HG02870 (cell line): ENCODE measurements around the gene HSBP1L1.

Experiments
- ATAC-seq: cut with Tn5 transposase; IDR thresholded peaks from one replicate; pipeline ENCODE4 v1.9.1; 2021; ENCODE audit warnings: mild to moderate bottlenecking, moderate library complexity; ENCODE audit not compliant: unreplicated experiment

The HSBP1L1 gene

GRCh38 chr18:79928563-79928960 lies 35.9 kb upstream of the HSBP1L1 start:
- no peak for ATAC-seq

GRCh38 chr18:79930020-79930642 lies 34.3 kb upstream of the HSBP1L1 start:
- ATAC-seq = no peak

- ATAC-seq = no peak
Measured at GRCh38 chr18:79931475-79931874, 33.0 kb upstream of the HSBP1L1 start.

- no peak for ATAC-seq
Measured at GRCh38 chr18:79932907-79933306, 31.5 kb upstream of the HSBP1L1 start.

GRCh38 chr18:79933765-79934164 lies 30.7 kb upstream of the HSBP1L1 start:
- ATAC-seq = no peak

GRCh38 chr18:79934311-79935097 lies 29.9 kb upstream of the HSBP1L1 start:
- no peak for ATAC-seq

GRCh38 chr18:79935098-79935480 lies 29.4 kb upstream of the HSBP1L1 start:
- ATAC-seq = no peak

GRCh38 chr18:79935499-79935898 lies 28.9 kb upstream of the HSBP1L1 start:
- ATAC-seq = no peak

- no peak for ATAC-seq
Measured at GRCh38 chr18:79935925-79936324, 28.5 kb upstream of the HSBP1L1 start.

GRCh38 chr18:79936641-79937040 lies 27.8 kb upstream of the HSBP1L1 start:
- ATAC-seq = no peak

- no peak for ATAC-seq
Measured at GRCh38 chr18:79937103-79937860, 27.2 kb upstream of the HSBP1L1 start.

- no peak for ATAC-seq
Measured at GRCh38 chr18:79938196-79938595, 26.2 kb upstream of the HSBP1L1 start.

- no peak for ATAC-seq
Measured at GRCh38 chr18:79939096-79939495, 25.3 kb upstream of the HSBP1L1 start.

- no peak for ATAC-seq
Measured at GRCh38 chr18:79940126-79940813, 24.2 kb upstream of the HSBP1L1 start.

- no peak for ATAC-seq
Measured at GRCh38 chr18:79940814-79941472, 23.5 kb upstream of the HSBP1L1 start.

GRCh38 chr18:79941473-79942119 lies 22.8 kb upstream of the HSBP1L1 start:
- no peak for ATAC-seq

- ATAC-seq = no peak
Measured at GRCh38 chr18:79942211-79942610, 22.2 kb upstream of the HSBP1L1 start.

GRCh38 chr18:79942786-79943607 lies 21.4 kb upstream of the HSBP1L1 start:
- no peak for ATAC-seq

GRCh38 chr18:79943608-79944125 lies 20.8 kb upstream of the HSBP1L1 start:
- ATAC-seq = no peak
